Astrocyte of the spinal cord (primary cell): ENCODE data around the gene ASPRV1.

Experiments
- DNase-seq: peaks from one replicate; pipeline ENCODE4 v3.0.0; 2011; ENCODE audit warnings: low read depth, low spot score
- H3K4me3 ChIP-seq: 2 replicates; pipeline ENCODE4 v1.5.1; 2011; ENCODE audit warnings: low read depth, mild to moderate bottlenecking, low read length, moderate library complexity
- in situ Hi-C: cut with HindIII; loops from 2 replicates; pipeline ENCODE4 v1.10.0; 2017; ENCODE audit warnings: low sequenced_read_pairs
- TF ChIP-seq, protein P1 (sequence below): IDR thresholded peaks from 2 replicates; pipeline ENCODE4 v1.5.1; 2012; ENCODE audit warnings: low read depth, mild to moderate bottlenecking, low read length, inconsistent platforms

Gene ASPRV1

DNA sequence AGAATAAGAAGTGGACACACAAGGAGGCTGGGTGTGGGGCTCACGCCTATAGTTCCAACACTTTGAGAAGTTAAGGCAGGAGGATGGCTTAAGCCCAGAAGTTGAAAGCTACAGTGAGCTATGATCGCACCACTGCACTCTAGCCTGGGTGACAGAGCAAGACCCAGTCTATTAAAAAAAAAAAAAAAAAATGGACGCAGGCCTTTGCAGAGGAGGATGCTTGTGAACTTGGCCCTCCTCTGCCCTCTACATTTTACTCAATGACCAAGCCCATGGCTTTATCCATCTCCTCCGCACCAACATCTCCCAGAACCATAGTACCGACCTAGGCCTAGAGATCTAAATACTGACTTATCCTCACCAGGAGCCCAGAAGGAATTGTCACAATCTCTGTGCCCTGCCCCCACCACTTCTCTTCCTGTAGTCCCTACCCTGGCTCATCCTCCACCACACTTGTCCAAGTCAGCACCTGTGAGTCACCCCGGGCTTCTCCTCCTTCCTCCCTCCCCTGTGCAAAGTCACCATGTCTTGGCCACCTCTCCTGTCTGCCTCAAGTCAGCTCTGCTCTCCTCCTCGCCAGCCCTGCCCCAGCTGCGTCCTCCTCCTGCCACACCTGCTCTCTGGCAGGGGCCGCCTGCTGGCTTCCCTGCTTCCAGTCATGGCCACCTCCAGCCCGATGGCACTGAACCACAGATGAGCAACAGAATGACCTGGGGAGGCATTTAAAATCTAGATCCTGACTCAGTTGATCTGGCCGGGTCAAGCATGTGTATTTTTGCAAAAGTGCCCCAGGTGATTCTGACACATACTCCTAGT lies 35.8 kb upstream of the ASPRV1 start:
- TF ChIP-seq, protein P1, sequence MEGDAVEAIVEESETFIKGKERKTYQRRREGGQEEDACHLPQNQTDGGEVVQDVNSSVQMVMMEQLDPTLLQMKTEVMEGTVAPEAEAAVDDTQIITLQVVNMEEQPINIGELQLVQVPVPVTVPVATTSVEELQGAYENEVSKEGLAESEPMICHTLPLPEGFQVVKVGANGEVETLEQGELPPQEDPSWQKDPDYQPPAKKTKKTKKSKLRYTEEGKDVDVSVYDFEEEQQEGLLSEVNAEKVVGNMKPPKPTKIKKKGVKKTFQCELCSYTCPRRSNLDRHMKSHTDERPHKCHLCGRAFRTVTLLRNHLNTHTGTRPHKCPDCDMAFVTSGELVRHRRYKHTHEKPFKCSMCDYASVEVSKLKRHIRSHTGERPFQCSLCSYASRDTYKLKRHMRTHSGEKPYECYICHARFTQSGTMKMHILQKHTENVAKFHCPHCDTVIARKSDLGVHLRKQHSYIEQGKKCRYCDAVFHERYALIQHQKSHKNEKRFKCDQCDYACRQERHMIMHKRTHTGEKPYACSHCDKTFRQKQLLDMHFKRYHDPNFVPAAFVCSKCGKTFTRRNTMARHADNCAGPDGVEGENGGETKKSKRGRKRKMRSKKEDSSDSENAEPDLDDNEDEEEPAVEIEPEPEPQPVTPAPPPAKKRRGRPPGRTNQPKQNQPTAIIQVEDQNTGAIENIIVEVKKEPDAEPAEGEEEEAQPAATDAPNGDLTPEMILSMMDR = no peak
- in situ Hi-C loops = no loop called here
- peak; percentile 15 for DNase-seq
- H3K4me3 ChIP-seq = no peak overlapping the region

DNA sequence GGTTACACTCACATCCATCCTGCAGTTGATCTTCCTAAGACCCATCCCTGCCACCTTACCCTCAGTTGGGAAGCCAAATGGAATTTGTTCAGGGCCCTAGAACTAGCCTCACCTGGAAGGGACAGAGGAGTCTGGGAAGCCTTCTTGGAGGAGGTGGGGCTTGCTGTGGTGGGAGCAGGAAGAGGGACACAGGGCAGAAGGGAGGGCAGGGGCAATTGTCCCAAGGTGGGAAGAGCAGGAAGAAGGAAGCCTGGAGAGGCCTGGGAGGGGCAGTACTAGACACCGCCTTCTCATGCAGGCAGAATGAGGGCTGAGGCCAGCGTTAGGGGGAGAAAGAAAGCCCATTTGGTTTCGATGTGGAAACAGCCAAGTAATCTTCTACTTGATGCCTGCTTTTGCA lies 34.1 kb upstream of the ASPRV1 start:
- in situ Hi-C loops = no loop called here
- no peak for DNase-seq
- H3K4me3 ChIP-seq = no peak overlapping the region
- TF ChIP-seq, protein P1 = no peak

DNA sequence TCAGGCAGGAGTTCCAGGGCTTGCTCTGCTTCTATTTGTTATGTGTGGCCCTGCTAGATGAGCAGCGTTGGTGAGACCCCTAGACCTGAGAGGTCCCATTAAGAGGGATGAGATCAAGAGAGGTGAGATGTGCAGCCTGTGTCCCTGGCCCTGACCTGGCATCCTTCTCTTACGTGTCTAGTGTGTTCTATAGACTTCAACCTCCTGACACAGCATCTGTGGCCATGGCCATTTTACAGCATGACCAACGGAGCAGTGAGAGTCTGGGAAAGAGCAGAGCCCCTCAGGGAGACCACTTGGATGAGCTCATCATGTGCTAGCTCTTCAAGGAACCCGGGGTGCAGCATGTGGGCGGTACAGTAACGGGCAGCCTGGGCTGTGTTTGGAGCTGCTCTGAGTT lies 32.7 kb upstream of the ASPRV1 start:
- no peak for DNase-seq
- TF ChIP-seq, protein P1 = no peak
- in situ Hi-C loops = no loop called here
- H3K4me3 ChIP-seq = no peak overlapping the region

DNA sequence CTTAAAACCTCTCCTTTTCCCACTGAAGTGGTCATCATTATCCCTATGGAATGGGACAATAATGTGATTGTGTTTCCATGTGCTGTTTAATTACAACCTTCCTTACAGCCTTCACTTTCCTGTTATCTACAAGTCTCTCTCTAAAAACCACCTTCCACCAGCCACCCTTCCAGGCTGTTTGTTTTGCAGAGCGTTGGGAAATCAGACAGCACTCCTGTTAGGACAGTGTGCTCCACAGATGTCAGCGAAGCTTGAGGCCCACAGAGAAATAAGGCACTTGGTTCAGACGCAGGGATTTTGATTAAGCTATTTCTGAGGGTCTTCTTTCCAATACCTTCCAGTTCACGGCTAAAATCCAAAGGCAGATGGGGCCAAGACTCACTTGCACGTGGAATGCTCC lies 32.3 kb upstream of the ASPRV1 start:
- DNase-seq = no peak
- H3K4me3 ChIP-seq = no peak overlapping the region
- in situ Hi-C loops = no loop called here
- TF ChIP-seq, protein P1 = no peak

DNA sequence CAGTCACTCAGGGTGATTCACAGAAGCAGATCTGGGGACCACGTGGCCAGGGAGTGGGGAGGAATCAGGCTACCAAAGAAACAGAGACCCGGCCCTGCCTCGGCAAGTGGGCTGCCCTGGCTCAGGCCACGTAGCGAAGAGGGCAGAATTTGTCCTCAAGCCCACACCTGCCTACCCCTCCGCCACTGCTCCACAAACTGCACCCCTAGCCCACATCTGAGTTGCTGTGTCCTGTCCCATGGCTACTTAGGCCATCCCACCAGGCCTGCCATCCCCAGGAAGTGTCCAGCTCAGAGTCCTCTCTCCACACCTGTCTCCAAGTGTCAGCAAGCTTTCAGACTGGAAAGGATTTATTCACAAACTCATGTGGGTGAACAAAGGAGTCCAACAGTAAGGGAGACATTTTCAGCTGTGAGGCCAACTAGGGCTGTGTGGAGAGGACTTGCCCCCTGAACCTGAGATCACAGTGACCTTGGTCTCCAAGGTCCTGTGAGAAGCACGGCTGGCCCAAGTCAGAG lies 31.7 kb upstream of the ASPRV1 start:
- in situ Hi-C loops = no loop called here
- TF ChIP-seq, protein P1 = no peak
- DNase-seq = no peak
- H3K4me3 ChIP-seq = no peak overlapping the region

DNA sequence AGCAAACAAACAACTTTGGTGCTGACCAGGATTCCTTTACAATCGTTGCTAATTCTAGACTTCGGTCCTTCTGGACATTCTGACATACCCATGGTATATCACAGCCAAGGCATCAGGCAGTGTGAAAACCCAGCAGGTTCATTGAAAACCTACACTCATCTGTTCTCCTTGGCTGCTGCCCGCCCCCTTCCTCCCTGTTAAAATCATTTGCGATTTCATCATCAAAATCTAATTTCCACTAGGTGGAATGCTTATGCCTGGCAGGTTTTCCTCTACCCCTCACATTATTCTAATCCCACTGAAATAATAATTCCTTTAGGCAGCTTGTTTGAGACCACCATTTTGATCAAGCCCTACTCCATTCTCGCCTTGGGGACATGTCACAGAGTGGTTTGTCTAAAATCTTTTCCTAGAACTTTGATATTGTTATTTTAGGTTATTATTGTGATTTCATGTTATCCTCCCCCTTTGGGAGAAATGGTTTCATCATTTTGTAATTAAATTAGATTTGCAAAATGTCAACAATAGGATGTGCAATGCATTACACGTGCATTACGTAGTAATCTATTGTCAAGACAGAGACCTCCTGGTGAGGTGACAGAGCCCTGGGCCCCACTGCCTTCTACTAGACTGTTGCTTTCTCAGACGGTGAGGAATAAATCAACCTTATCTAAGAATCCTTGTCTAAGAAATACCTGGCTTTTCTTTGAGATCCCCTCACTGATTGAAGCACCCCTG lies 31.0 kb upstream of the ASPRV1 start:
- in situ Hi-C loops = no loop called here
- TF ChIP-seq, protein P1 = no peak
- H3K4me3 ChIP-seq = no peak overlapping the region
- DNase-seq = no peak
